Hematopoietic multipotent progenitor cell treated with erythropoietin and hydrocortisone succinate and interleukin-3 and kit ligand, for 15 days (in vitro differentiated cells): Measurements from ENCODE around the gene CLPTM1L.

Source experiments
- DNase-seq: peaks from one replicate; pipeline ENCODE4 v3.0.0-alpha.2; 2015; ENCODE audit warnings: low spot score

The CLPTM1L gene

GRCh38 chr5:1325870-1326531, 18.9 kb downstream of the CLPTM1L start:
- no peak for DNase-seq

- no peak for DNase-seq
These were observed 19.6 kb downstream of the CLPTM1L start for GRCh38 chr5:1325191-1325741.

GRCh38 chr5:1324719-1325190, 20.1 kb downstream of the CLPTM1L start:
- DNase-seq: no peak

GRCh38 chr5:1324301-1324700, 20.6 kb downstream of the CLPTM1L start:
- DNase-seq: no peak

- DNase-seq: no peak
These were observed 21.1 kb downstream of the CLPTM1L start for GRCh38 chr5:1323803-1324173.

- no peak for DNase-seq
These were observed 21.7 kb downstream of the CLPTM1L start for GRCh38 chr5:1322955-1323802.

- no peak for DNase-seq
These were observed 22.6 kb downstream of the CLPTM1L start for GRCh38 chr5:1322036-1322900.

GRCh38 chr5:1321576-1321975, 23.3 kb downstream of the CLPTM1L start:
- no peak for DNase-seq

GRCh38 chr5:1320436-1321344, 24.2 kb downstream of the CLPTM1L start:
- no peak for DNase-seq

GRCh38 chr5:1319436-1320256, 25.3 kb downstream of the CLPTM1L start:
- DNase-seq: no peak

- DNase-seq: no peak
These were observed 26.1 kb downstream of the CLPTM1L start for GRCh38 chr5:1318659-1319251.

GRCh38 chr5:1317921-1318565, 26.9 kb downstream of the CLPTM1L start:
- DNase-seq: no peak

- DNase-seq: no peak
These were observed 28.1 kb downstream of the CLPTM1L start for GRCh38 chr5:1316588-1317340.

GRCh38 chr5:1315709-1316587, 29.0 kb downstream of the CLPTM1L start:
- no peak for DNase-seq

- no peak for DNase-seq
These were observed 29.7 kb downstream of the CLPTM1L start for GRCh38 chr5:1315018-1315708.

- DNase-seq: no peak
These were observed 30.3 kb downstream of the CLPTM1L start for GRCh38 chr5:1314564-1314982.
